EH (cell line): ENCODE data around the gene SALL4.
"Not testable (repeated sequence)": the region's sequence is repeated elsewhere in the genome, so short reads cannot be mapped to it uniquely, and the experiment has no call there.

ENCODE experiments used
- DNase-seq: peaks from one replicate; pipeline ENCODE4 v3.0.0-alpha.2; 2015; ENCODE audit warnings: low read depth

SALL4 gene

GRCh38 chr20:51801122-51801822 is 1.0 kb downstream of the SALL4 start:
- DNase-seq: peak; percentile 8

- DNase-seq: peak; percentile 17
These were observed 1.5 kb downstream of the SALL4 start for GRCh38 chr20:51800872-51801121.

GRCh38 chr20:51800060-51800871 is 2.1 kb downstream of the SALL4 start:
- DNase-seq: peak; percentile 30

GRCh38 chr20:51799401-51799860 is 2.9 kb downstream of the SALL4 start:
- DNase-seq: no peak

GRCh38 chr20:51797357-51798025 is 4.8 kb downstream of the SALL4 start:
- DNase-seq: peak; percentile 44

- no peak for DNase-seq
These were observed 6.0 kb downstream of the SALL4 start for GRCh38 chr20:51796340-51796739.

GRCh38 chr20:51792960-51793359 is 9.4 kb downstream of the SALL4 start:
- no peak for DNase-seq

- DNase-seq: no peak
These were observed 10.7 kb downstream of the SALL4 start for GRCh38 chr20:51791626-51792025.

- no peak for DNase-seq
These were observed 12.1 kb downstream of the SALL4 start for GRCh38 chr20:51790256-51790655.

GRCh38 chr20:51789434-51789833 is 12.9 kb downstream of the SALL4 start:
- no peak for DNase-seq

- DNase-seq: no peak
These were observed 13.5 kb downstream of the SALL4 start for GRCh38 chr20:51788822-51789221.

- DNase-seq: no peak
These were observed 18.0 kb downstream of the SALL4 start for GRCh38 chr20:51784299-51784698.

GRCh38 chr20:51778229-51778759 is 24.0 kb downstream of the SALL4 start:
- not testable (repeated sequence) for DNase-seq

- DNase-seq: no peak
These were observed 27.1 kb downstream of the SALL4 start for GRCh38 chr20:51775241-51775640.

GRCh38 chr20:51772236-51772635 is 30.1 kb downstream of the SALL4 start:
- DNase-seq: no peak

GRCh38 chr20:51769976-51770615 is 32.2 kb downstream of the SALL4 start:
- DNase-seq: peak; percentile 68

GRCh38 chr20:51768759-51769517 is 33.4 kb downstream of the SALL4 start:
- DNase-seq: no peak

GRCh38 chr20:51767867-51768758 is 34.2 kb downstream of the SALL4 start, which contains the start of gene ATP9A:
Gene ATP9A (minus strand): TSS chr20:51768390. CDS start chr20:51768369, 21 bp downstream.
- DNase-seq: peak; percentile 47

GRCh38 chr20:51766994-51767866 is 35.1 kb downstream of the SALL4 start:
- peak; percentile 46 for DNase-seq
